ENCODE data around the gene TMEM185A. TPM values are rescaled to one million over a fixed set of nuclear protein-coding genes. Genes with fewer than 3 reads are reported as not detected.

TMEM185A gene
- total RNA-seq, 1 experiment from 2014 or later: 23.6 TPM

GRCh38 chrX:149572743-149573142 lies 58.8 kb downstream of the TMEM185A start:
- Mint-ChIP-seq H3K9me3 (peaks cover 33 to 35% of the 10 kb centered on the region in 2 experiments), H3K27ac (no peak overlapping the region), H3K27me3 (ENCODE audit: low read depth) (no peaks in the 10 kb centered on the region), H3K36me3 (ENCODE audit: insufficient read depth in 1 of 3, low read depth in 3 of 3) (no peaks in the 10 kb centered on the region; a peak in 1 of 7 replicates), H3K4me3 (no peak overlapping the region), H3K4me1 (peaks cover 11 to 25% of the 10 kb centered on the region in 2 experiments)
- H3K18ac ChIP-seq (ENCODE audit: insufficient read length, low read depth, low read length): no peak overlapping the region
- H3K56ac ChIP-seq (ENCODE audit: insufficient read length, low read depth, low read length): no peak overlapping the region
- H3K4me1 ChIP-seq (ENCODE audit: insufficient read depth, low read length): no peaks in the 10 kb centered on the region
- H2BK120ac ChIP-seq (ENCODE audit: low read depth, low read length, poor library complexity, severe bottlenecking): no peak overlapping the region
- no peak for DNase-seq
- WGBS (ENCODE audit: extremely low coverage, insufficient read length, low lambda C conversion rate): no CpG with 5 or more reads among the region's 1 CpG
- H3K9me3 ChIP-seq (ENCODE audit: control insufficient read depth, low read depth, low read length): peaks cover 38% of the 10 kb centered on the region
- H4K20me1 ChIP-seq (ENCODE audit: control insufficient read depth, insufficient read depth, insufficient read length): no peaks in the 10 kb centered on the region
- H3K27me3 ChIP-seq (ENCODE audit: insufficient read depth, low read length): no peaks in the 10 kb centered on the region
- no peak overlapping the region for H2BK20ac ChIP-seq (ENCODE audit: low read depth, low read length, poor library complexity, severe bottlenecking)
- H4K8ac ChIP-seq (replicated peaks; ENCODE audit: insufficient read length, low read depth, low read length): no peak overlapping the region
- no peak overlapping the region for H3K27ac ChIP-seq (ENCODE audit: insufficient read length, low read depth, low read length)
- H4K5ac ChIP-seq (ENCODE audit: insufficient read length, low read depth, low read length): no peak overlapping the region
- no peak overlapping the region for H3K14ac ChIP-seq (ENCODE audit: insufficient read depth, low read length)
- H3K4me2 ChIP-seq (ENCODE audit: insufficient read depth, insufficient read length, low read length): no peak overlapping the region
- no peaks in the 10 kb centered on the region for H3K79me2 ChIP-seq (ENCODE audit: insufficient read depth, low read length)
- no peak overlapping the region for H2BK12ac ChIP-seq (ENCODE audit: insufficient read length, low read depth, low read length)
- no peak overlapping the region for H3T11ph ChIP-seq (ENCODE audit: low read length)
- no peak overlapping the region for H2BK15ac ChIP-seq (ENCODE audit: low read depth, low read length)
- no peaks in the 10 kb centered on the region for H3K79me1 ChIP-seq (ENCODE audit: insufficient read depth, low read depth, low read length, poor library complexity, severe bottlenecking)
- H3K23me2 ChIP-seq (ENCODE audit: insufficient read length, low read depth, low read length, poor library complexity, severe bottlenecking): no peaks in the 10 kb centered on the region
- H3K23ac ChIP-seq (ENCODE audit: insufficient read length, low read depth, low read length): no peak overlapping the region
- H3K9ac ChIP-seq (ENCODE audit: extremely low read depth, insufficient read length, low read length): no peak overlapping the region
- H4K91ac ChIP-seq (ENCODE audit: insufficient read length, low read depth, low read length): no peak overlapping the region
- no peak overlapping the region for H2AFZ ChIP-seq (ENCODE audit: low read length)
- H2BK5ac ChIP-seq (ENCODE audit: insufficient read length, low read length): no peak overlapping the region
- no peak for TF ChIP-seq CTCF (conservative IDR thresholded peaks at IDR 0.05)
- no peak overlapping the region for H2AK5ac ChIP-seq (ENCODE audit: insufficient read length, low read length)
- H3K4ac ChIP-seq (ENCODE audit: low read depth, low read length): no peak overlapping the region
